Ovary (tissue), 3 donors: ENCODE results near the gene SWT1.

Experiments used
- EP300 ChIP-seq: sonication (generic); formaldehyde crosslinking; IDR thresholded peaks from one replicate; pipeline ENCODE4 v1.6.1; 2017; ENCODE audit warnings: antibody characterized with exemption
- TF ChIP-seq, protein P1 (sequence below), 3 donors: fragments of 450-650 bp in 2 of 3; fragments of 200-600 bp in 1 of 3; IDR thresholded peaks; one replicate each; pipeline versions ENCODE4 v1.5.1 to v1.8.0; 2016 to 2022; ENCODE audit warnings: antibody characterized with exemption in 3 of 3, mild to moderate bottlenecking in 1 of 3
- donor health status: DM: no; HTN: no; CAD: no.

DNA sequence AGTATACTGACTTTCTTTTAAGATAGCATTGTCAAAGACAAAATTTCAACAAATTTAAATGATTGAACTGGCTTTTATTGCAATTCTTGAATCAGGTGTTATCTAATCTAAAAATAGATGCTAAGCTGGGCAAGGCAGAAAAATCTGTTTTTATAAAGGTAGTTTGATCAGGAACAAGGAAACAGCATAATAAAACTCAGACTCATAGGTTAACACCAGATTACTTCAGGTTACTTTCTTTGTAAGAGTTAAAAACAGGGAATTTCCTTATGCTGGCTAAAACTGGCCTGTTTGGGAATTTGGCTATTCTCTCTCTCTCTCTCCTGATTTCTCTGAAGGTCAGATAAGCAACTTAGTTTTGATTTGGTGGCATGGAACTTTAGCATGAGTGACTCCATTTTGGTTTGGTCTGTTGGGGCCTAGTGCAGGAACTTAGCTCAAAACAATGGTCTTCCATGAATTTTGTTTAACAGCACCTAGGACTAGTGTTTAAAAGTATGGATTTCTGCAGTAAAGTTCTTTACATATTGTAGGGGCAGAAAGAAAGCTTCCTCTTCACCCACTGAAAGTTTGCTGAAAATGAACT, 184.3 kb downstream of the SWT1 start:
- TF ChIP-seq EP300: no peak
- TF ChIP-seq, protein P1, sequence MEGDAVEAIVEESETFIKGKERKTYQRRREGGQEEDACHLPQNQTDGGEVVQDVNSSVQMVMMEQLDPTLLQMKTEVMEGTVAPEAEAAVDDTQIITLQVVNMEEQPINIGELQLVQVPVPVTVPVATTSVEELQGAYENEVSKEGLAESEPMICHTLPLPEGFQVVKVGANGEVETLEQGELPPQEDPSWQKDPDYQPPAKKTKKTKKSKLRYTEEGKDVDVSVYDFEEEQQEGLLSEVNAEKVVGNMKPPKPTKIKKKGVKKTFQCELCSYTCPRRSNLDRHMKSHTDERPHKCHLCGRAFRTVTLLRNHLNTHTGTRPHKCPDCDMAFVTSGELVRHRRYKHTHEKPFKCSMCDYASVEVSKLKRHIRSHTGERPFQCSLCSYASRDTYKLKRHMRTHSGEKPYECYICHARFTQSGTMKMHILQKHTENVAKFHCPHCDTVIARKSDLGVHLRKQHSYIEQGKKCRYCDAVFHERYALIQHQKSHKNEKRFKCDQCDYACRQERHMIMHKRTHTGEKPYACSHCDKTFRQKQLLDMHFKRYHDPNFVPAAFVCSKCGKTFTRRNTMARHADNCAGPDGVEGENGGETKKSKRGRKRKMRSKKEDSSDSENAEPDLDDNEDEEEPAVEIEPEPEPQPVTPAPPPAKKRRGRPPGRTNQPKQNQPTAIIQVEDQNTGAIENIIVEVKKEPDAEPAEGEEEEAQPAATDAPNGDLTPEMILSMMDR (IDR thresholded peaks at IDR 0.05): no peak
